ENCODE measurements around the gene SETD1A.

SETD1A gene

GRCh38 chr16:30964574-30965226 is 7.1 kb downstream of the SETD1A start:
- no peak overlapping the region for H3K4me3 ChIP-seq (ENCODE audit: low read length)
- no peaks in the 10 kb centered on the region for H3K9me3 ChIP-seq (ENCODE audit: control insufficient read depth, low read length)
- H3K36me3 ChIP-seq (ENCODE audit: control insufficient read depth, insufficient read depth, low read length) = peaks cover 19% of the 10 kb centered on the region
- H3K4me1 ChIP-seq (ENCODE audit: control insufficient read depth, insufficient read depth, low read length) = no peaks in the 10 kb centered on the region
- H3K9ac ChIP-seq (ENCODE audit: low read length) = no peak overlapping the region
- no peaks in the 10 kb centered on the region for H3K27me3 ChIP-seq (ENCODE audit: control insufficient read depth, insufficient read depth, low read length)

- Histone ChIP-seq H3K36me3 (ENCODE audit: control insufficient read depth, insufficient read depth, low read length) (peaks cover 21% of the 10 kb centered on the region), H3K9me3 (ENCODE audit: control insufficient read depth, low read length) (no peaks in the 10 kb centered on the region), H3K9ac (ENCODE audit: low read length) (no peak overlapping the region), H3K4me1 (ENCODE audit: control insufficient read depth, insufficient read depth, low read length) (no peaks in the 10 kb centered on the region), H3K27me3 (ENCODE audit: control insufficient read depth, insufficient read depth, low read length) (no peaks in the 10 kb centered on the region), H3K4me3 (ENCODE audit: low read length) (no peak overlapping the region)
Observed at GRCh38 chr16:30965436-30965835, 7.9 kb downstream of the SETD1A start.

DNA sequence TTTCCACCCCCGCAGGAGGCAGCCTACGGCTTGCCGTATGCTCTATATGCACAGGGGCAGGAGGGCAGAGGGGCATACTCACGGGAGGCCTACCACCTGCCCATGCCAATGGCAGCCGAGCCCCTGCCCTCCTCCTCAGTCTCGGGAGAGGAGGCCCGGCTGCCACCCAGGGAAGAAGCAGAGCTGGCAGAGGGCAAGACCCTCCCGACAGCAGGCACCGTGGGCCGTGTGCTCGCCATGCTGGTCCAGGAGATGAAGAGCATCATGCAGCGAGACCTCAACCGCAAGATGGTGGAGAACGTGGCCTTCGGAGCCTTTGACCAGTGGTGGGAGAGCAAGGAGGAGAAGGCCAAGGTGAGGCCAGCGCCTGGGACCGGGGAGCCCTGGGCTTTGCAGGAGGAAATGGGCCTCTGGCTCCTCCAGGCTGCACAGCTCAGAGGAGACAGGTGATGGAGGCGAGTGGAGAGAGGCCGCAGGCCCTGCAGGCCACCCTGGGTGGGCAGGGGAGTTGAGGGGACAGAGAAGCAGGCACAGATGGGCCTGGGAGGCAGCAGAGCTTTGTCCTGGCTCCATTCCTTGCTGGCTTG is 8.6 kb downstream of the SETD1A start:
- Histone ChIP-seq H3K9ac (ENCODE audit: low read length) (no peak overlapping the region), H3K36me3 (ENCODE audit: control insufficient read depth, insufficient read depth, low read length) (peaks cover 27% of the 10 kb centered on the region), H3K4me3 (ENCODE audit: low read length) (no peak overlapping the region)

DNA sequence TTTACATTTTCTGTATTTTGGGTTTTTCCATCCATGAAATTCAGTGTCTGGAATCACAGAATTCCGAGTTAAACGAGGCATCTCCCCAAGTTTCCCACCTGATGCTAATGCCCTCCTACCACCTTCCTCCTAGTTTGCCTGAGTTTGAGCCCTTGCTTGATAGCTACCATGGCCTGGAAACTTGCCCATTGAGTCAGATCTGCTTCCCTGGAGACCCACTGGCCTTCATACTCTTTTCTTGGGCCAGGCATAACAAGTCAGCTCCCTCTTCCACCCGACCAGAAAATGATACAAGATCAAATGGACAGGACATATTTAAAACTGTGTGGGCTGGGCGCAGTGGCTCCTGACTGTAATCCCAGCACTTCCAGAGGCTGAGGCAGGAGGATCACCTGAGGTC is 10.2 kb downstream of the SETD1A start:
- no peak overlapping the region for H3K9ac ChIP-seq (ENCODE audit: low read length)
- H3K9me3 ChIP-seq (ENCODE audit: control insufficient read depth, low read length) = no peaks in the 10 kb centered on the region
- no peaks in the 10 kb centered on the region for H3K4me1 ChIP-seq (ENCODE audit: control insufficient read depth, insufficient read depth, low read length)
- H3K27me3 ChIP-seq (ENCODE audit: control insufficient read depth, insufficient read depth, low read length) = no peaks in the 10 kb centered on the region
- H3K4me3 ChIP-seq (ENCODE audit: low read length) = no peak overlapping the region
- H3K36me3 ChIP-seq (ENCODE audit: control insufficient read depth, insufficient read depth, low read length) = peaks cover 32% of the 10 kb centered on the region

More for the DNA sequence above, 8.6 kb downstream of the SETD1A start:
- Histone ChIP-seq H3K9me3 (ENCODE audit: control insufficient read depth, low read length) (no peaks in the 10 kb centered on the region), H3K4me1 (ENCODE audit: control insufficient read depth, insufficient read depth, low read length) (no peaks in the 10 kb centered on the region), H3K27me3 (ENCODE audit: control insufficient read depth, insufficient read depth, low read length) (no peaks in the 10 kb centered on the region)

GRCh38 chr16:30969246-30969842 is 11.8 kb downstream of the SETD1A start:
- H3K9ac ChIP-seq (ENCODE audit: low read length) = no peak overlapping the region
- no peaks in the 10 kb centered on the region for H3K27me3 ChIP-seq (ENCODE audit: control insufficient read depth, insufficient read depth, low read length)
- H3K4me3 ChIP-seq (ENCODE audit: low read length) = no peak overlapping the region
- no peaks in the 10 kb centered on the region for H3K4me1 ChIP-seq (ENCODE audit: control insufficient read depth, insufficient read depth, low read length)
- H3K9me3 ChIP-seq (ENCODE audit: control insufficient read depth, low read length) = no peaks in the 10 kb centered on the region
- H3K36me3 ChIP-seq (ENCODE audit: control insufficient read depth, insufficient read depth, low read length) = peaks cover 32% of the 10 kb centered on the region

DNA sequence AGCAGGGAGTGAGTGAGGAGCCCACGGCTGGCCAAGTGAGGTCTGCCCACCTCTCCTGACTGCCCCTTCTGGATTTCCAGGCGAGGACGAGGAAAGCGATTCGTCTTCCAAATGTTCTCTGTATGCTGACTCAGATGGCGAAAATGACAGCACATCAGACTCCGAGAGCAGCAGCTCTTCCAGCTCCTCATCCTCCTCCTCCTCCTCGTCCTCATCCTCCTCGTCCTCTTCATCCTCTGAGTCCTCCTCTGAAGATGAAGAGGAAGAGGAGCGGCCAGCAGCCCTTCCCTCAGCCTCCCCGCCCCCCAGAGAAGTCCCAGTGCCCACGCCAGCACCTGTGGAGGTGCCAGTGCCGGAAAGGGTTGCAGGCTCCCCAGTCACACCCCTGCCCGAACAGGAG is 13.7 kb downstream of the SETD1A start:
- Histone ChIP-seq H3K9me3 (ENCODE audit: control insufficient read depth, low read length) (no peaks in the 10 kb centered on the region), H3K27me3 (ENCODE audit: control insufficient read depth, insufficient read depth, low read length) (no peaks in the 10 kb centered on the region), H3K4me3 (ENCODE audit: low read length) (no peak overlapping the region), H3K36me3 (ENCODE audit: control insufficient read depth, insufficient read depth, low read length) (peaks cover 21% of the 10 kb centered on the region), H3K4me1 (ENCODE audit: control insufficient read depth, insufficient read depth, low read length) (no peaks in the 10 kb centered on the region), H3K9ac (ENCODE audit: low read length) (no peak overlapping the region)

- H3K4me1 ChIP-seq (ENCODE audit: control insufficient read depth, insufficient read depth, low read length) = no peaks in the 10 kb centered on the region
- H3K9ac ChIP-seq (ENCODE audit: low read length) = no peak overlapping the region
- no peaks in the 10 kb centered on the region for H3K9me3 ChIP-seq (ENCODE audit: control insufficient read depth, low read length)
- no peak overlapping the region for H3K4me3 ChIP-seq (ENCODE audit: low read length)
- H3K27me3 ChIP-seq (ENCODE audit: control insufficient read depth, insufficient read depth, low read length) = no peaks in the 10 kb centered on the region
- H3K36me3 ChIP-seq (ENCODE audit: control insufficient read depth, insufficient read depth, low read length) = peaks cover 18% of the 10 kb centered on the region
Observed at GRCh38 chr16:30972872-30973271, 15.3 kb downstream of the SETD1A start.

DNA sequence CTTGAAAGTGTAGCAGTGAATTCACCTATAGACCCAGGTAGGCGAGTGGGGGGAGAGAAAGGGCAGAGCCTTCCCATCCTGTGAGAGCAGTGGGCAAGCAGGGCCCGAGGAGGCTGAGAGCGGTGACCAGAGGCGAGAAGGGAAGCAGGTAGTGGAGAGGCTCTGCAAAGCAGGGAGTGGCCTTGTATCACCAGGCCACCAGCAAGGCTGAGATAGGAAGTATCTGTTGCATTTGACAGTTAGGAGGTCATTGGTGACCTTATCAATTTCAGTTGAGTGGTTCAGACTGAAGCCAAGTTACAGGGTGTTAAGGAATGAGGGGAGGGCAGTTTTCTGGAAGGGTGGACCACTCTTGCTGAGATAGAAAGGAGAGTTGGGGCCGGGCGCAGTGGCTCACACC is 16.8 kb downstream of the SETD1A start:
- Histone ChIP-seq H3K4me1 (ENCODE audit: control insufficient read depth, insufficient read depth, low read length) (no peaks in the 10 kb centered on the region), H3K27me3 (ENCODE audit: control insufficient read depth, insufficient read depth, low read length) (no peaks in the 10 kb centered on the region), H3K9me3 (ENCODE audit: control insufficient read depth, low read length) (no peaks in the 10 kb centered on the region), H3K4me3 (ENCODE audit: low read length) (no peak overlapping the region), H3K9ac (ENCODE audit: low read length) (no peak overlapping the region), H3K36me3 (ENCODE audit: control insufficient read depth, insufficient read depth, low read length) (peaks cover 18% of the 10 kb centered on the region)

DNA sequence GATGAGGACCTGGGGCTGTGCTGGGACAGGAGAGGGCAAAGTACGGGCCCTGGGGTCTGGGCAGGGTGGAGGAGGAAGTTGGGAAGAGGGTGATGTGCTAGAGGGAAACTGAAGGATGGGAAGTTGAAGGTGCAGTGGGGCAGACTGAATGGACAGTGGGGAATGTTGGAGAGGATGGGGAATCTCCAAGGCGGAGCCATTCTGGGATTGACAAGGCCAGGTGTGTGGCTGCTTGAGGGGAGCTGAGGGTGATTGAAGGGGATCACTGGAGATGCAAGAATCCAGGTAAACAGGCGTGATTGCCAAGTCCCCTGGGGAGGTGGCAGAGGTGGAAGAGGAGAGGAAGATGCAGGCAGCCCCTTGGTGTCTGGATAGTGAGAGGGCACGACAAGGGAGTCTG is 18.9 kb downstream of the SETD1A start:
- Histone ChIP-seq H3K4me1 (ENCODE audit: control insufficient read depth, insufficient read depth, low read length) (no peaks in the 10 kb centered on the region), H3K27me3 (ENCODE audit: control insufficient read depth, insufficient read depth, low read length) (no peaks in the 10 kb centered on the region), H3K9me3 (ENCODE audit: control insufficient read depth, low read length) (no peaks in the 10 kb centered on the region), H3K4me3 (ENCODE audit: low read length) (no peak overlapping the region), H3K9ac (ENCODE audit: low read length) (no peak overlapping the region), H3K36me3 (ENCODE audit: control insufficient read depth, insufficient read depth, low read length) (peaks cover 6% of the 10 kb centered on the region)

GRCh38 chr16:30977502-30977901 is 19.9 kb downstream of the SETD1A start:
- no peaks in the 10 kb centered on the region for H3K36me3 ChIP-seq (ENCODE audit: control insufficient read depth, insufficient read depth, low read length)
- no peak overlapping the region for H3K9ac ChIP-seq (ENCODE audit: low read length)
- H3K4me3 ChIP-seq (ENCODE audit: low read length) = no peak overlapping the region
- H3K27me3 ChIP-seq (ENCODE audit: control insufficient read depth, insufficient read depth, low read length) = no peaks in the 10 kb centered on the region
- no peaks in the 10 kb centered on the region for H3K9me3 ChIP-seq (ENCODE audit: control insufficient read depth, low read length)
- H3K4me1 ChIP-seq (ENCODE audit: control insufficient read depth, insufficient read depth, low read length) = no peaks in the 10 kb centered on the region

GRCh38 chr16:30979170-30980022 is 21.8 kb downstream of the SETD1A start:
- H3K27me3 ChIP-seq (ENCODE audit: control insufficient read depth, insufficient read depth, low read length) = no peaks in the 10 kb centered on the region
- no peak overlapping the region for H3K4me3 ChIP-seq (ENCODE audit: low read length)
- no peaks in the 10 kb centered on the region for H3K4me1 ChIP-seq (ENCODE audit: control insufficient read depth, insufficient read depth, low read length)
- no peaks in the 10 kb centered on the region for H3K9me3 ChIP-seq (ENCODE audit: control insufficient read depth, low read length)
- peaks cover 5% of the 10 kb centered on the region for H3K36me3 ChIP-seq (ENCODE audit: control insufficient read depth, insufficient read depth, low read length)
- H3K9ac ChIP-seq (ENCODE audit: low read length) = no peak overlapping the region

GRCh38 chr16:30980023-30980371 is 22.4 kb downstream of the SETD1A start:
- no peaks in the 10 kb centered on the region for H3K9me3 ChIP-seq (ENCODE audit: control insufficient read depth, low read length)
- peaks cover 5% of the 10 kb centered on the region for H3K36me3 ChIP-seq (ENCODE audit: control insufficient read depth, insufficient read depth, low read length)
- no peak overlapping the region for H3K9ac ChIP-seq (ENCODE audit: low read length)
- no peaks in the 10 kb centered on the region for H3K27me3 ChIP-seq (ENCODE audit: control insufficient read depth, insufficient read depth, low read length)
- H3K4me3 ChIP-seq (ENCODE audit: low read length) = no peak overlapping the region
- H3K4me1 ChIP-seq (ENCODE audit: control insufficient read depth, insufficient read depth, low read length) = no peaks in the 10 kb centered on the region
